NCI-H187 treated with DMSO at 0.1 percent for 48 hours (cell line): Measurements from ENCODE around the gene TET3.

Source experiments
- DNase-seq: peaks from one replicate; lab custom pipeline; 2025; lab: John Stamatoyannopoulos, UW

The TET3 gene

DNA sequence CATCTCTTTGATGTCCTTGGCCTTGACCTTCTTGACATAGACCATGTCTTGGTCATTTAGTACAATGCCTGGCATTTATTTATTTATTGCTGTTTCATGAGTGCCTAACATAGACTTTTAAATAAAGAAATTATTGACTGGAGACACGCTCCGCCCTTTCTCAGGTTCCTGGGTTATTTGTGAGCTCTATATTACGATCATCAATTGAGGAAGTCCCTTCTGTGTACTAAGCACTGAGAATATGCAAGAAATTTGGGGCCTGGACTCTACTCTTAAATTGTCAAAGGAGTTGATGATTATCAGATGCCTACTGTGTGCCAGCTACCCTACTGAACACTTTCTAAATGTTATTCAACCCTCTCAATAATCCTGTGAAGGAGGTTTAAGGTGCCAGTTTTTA is 19.7 kb upstream of the TET3 start:
- no peak for DNase-seq

GRCh38 chr2:73968357-73968937 is 16.3 kb upstream of the TET3 start:
- DNase-seq, result no peak

- DNase-seq, result no peak
Measured at GRCh38 chr2:73969356-73969755, 15.4 kb upstream of the TET3 start.

GRCh38 chr2:73970141-73970803 is 14.4 kb upstream of the TET3 start:
- no peak for DNase-seq

GRCh38 chr2:73970850-73971471 is 13.7 kb upstream of the TET3 start:
- no peak for DNase-seq

DNA sequence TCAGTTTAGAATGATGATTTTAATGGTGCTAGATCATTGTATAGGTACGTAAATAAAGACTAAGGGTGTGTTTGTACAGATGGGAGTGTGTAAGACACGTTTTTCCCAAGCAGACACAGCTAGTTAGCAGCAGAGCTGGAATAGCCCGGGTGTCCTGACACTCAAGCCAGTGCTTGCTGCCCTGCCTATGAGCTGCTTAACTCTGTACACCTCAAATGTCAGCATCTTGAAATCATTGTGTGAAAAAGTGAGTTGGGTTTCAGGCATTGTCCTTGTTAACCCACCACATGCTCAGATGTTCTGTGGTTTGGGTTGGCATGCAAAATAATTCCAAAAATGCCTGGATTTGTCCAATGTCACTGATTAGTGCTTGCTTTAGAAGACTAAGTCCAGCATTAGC is 13.0 kb upstream of the TET3 start:
- DNase-seq, result no peak

- DNase-seq, result no peak
Measured at GRCh38 chr2:73972846-73973245, 11.9 kb upstream of the TET3 start.

- DNase-seq, result no peak
Measured at GRCh38 chr2:73975731-73976130, 9.0 kb upstream of the TET3 start.

GRCh38 chr2:73976803-73977202 is 7.9 kb upstream of the TET3 start:
- no peak for DNase-seq

- no peak for DNase-seq
Measured at GRCh38 chr2:73977466-73977865, 7.2 kb upstream of the TET3 start.

DNA sequence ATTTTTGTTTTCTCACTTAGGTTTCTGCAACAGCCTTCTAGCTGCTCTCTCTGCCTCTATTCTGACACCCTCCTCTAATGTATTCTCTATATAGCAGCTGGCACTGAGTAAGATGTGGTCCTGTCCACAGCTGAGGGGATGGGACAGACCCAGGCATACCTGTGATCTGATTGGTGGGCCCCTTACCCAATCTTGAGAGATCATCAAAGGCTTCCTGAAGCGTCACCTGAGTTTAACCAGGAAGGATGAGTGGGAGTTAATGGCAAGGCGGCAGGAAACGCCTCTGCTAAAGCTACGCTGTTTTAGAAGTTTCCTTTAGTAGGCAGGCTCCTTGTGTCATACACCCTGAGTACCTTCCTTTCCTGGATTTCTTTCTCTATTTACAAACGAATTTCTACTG is 5.7 kb upstream of the TET3 start:
- DNase-seq, result no peak

- DNase-seq, result no peak
Measured at GRCh38 chr2:73979686-73980085, 5.0 kb upstream of the TET3 start.

DNA sequence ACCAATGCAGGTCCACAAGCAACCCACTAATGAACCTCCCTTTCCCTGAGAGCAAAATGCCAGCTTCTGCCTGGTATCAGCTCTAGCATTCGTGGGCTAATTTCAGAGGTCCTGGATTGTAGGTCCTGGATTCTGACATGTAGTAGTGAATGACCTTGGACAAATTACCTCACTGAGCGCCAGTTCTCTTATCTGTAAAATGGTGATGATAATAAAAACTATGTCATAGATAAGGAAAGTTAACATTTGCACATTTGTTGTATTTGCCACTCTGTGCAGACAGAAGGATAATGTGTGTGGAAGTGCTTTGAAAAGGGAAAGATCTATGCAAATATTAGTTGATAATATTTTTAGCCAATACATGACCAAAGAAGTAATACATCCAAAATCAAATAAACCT is 4.1 kb upstream of the TET3 start:
- DNase-seq, result no peak

- DNase-seq, result no peak
Measured at GRCh38 chr2:73981081-73982001, 3.4 kb upstream of the TET3 start.

DNA sequence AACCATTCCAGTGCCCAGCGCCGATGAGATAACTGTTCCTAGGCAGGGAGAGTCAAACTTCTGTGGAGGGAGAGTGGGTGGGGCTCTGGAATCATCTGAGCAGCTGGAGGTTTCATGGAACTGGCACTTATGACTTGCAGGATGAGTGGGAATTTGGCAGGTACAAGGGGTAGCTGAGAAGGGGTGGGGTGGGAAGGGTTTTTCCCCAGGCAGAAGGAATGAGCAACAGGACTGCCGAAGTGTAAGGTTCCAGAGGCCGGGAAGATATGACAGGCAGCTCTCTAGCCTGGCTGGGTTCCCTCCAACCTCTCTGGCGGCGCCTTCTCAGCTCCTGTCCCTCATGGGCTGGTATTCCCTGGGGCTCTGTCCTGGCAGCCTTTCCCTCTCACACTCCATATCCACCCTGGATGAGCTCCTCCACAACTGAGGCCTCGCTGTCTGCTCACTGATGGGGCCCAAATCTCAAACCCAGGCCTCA is 2.5 kb upstream of the TET3 start:
- DNase-seq, result no peak

DNA sequence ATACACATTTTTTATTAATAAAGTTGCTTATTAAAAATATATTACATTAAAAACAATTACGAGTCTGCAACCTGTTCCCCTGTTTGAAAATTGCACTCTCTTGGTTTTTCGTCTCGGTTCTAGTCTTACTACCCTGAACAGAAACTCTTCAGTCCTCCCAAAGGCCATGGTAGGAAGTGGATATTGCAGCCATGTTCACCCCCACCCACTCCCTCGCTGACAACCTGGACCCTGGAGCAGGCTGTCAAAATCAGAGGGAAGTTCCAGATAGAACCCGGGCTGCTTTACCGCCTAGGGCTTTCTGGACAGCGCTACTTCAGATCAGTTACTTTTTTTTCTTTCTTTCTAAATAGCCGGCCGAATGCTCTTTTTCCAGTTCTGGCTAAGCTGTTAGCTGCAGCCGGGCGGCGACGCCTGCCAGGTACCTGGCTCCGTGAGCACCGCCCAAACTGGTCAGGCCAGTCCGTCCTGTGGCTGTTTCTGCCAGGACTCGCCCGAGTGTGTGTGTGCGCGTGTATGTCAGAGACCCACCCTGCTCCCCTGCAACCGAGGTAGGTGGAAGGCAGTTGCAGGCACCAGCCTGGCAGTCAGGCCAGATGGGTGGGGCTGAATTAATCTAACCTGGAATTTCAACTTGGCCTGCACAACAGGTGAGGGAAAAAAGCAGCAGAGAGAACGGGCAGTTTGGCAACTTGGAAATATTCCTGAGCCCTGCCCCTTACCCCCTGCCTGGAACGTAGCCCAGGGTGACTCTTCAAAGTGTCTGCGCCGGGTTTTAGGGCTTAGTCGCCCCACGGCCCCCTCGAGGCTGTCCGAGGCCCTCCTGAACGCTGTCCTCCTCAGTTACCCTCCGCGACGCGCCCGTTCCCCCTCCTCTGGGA is 1.1 kb upstream of the TET3 start:
- DNase-seq, result no peak

GRCh38 chr2:73984922-73985307 is 205 bp downstream of the TET3 start:
- no peak for DNase-seq

DNA sequence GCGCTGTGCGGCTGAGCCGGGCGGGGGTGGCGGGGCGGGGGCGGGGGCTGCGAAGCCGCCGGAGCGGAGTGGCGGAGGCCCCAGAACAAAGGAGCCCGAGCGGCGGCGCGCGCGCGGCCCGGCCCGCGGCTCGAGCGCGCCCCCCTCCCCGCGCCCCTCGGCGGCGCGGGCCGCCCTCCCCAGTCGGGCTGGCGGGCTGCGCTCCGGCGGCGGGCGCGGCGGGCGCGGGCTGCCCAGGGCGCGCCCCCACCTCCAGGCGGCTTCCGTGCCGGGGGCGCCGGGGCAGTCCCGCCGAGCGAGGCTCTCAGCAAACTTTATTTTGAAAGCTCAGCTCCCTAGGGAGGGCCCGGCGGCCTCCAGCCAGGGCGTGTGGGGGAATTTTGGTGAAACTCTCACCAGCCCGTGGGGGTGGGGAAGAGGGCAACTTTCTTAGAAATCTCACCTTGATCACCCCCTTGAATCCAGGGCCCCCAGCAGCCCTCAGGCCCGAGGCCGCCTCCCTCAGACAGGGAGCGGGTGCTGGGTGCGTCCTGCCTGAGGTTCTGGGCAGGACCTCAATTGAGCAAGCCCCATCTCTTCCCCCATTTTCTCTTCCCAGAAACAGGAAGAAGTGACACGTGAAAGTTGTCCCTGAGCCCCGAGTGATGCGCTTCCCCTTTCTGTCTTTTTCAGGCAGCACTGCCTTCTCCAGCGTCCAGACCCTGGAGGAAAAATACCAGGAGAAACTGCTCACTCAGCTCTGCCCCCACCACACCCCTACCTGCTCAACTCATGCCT is 786 bp downstream of the TET3 start:
- no peak for DNase-seq

GRCh38 chr2:73986085-73986681 is 1.5 kb downstream of the TET3 start:
- no peak for DNase-seq
